IPS DF 19.7 (cell line): ENCODE results near the gene NR2F1.

Source experiments
- DNase-seq: peaks from one replicate; pipeline ENCODE4 v3.0.0-alpha.2; 2013; ENCODE audit warnings: low read depth, low spot score

Gene NR2F1

DNA sequence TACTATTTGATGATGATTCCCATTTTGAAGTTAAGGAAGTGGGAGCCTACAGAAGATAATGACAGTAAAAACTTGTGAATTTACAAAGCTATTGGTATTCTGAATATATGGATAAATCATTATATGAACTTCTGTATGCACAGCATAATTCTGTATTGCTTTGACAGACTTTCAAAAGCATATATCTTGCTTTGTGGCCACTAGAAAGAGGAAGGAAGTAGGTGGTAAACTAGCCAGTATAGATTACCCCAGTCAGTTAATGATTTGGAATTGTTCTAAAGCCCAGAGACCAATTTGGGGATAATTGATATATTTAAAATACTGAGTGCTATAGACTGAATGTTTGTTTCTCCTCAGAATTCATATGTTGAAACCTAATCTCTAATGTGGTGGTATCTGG is 53.0 kb downstream of the NR2F1 start:
- no peak for DNase-seq

DNA sequence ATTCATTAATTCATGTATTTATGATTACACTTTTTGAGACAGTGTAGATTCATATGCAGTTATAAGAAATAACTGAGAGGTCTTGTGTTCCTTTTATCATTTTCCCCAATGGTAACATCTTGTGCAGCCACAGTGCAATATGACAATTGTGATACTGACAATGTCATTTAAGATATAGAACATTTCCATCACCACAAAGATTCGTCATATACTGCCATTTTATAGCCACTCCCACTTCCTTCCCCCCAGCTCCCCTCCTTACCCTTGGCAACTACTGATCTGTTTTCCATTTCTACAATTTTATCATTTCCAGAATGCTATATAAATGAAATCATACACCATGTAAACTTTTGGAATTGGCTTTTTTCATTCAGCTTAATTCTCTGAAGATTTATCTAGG is 53.8 kb downstream of the NR2F1 start:
- no peak for DNase-seq

DNA sequence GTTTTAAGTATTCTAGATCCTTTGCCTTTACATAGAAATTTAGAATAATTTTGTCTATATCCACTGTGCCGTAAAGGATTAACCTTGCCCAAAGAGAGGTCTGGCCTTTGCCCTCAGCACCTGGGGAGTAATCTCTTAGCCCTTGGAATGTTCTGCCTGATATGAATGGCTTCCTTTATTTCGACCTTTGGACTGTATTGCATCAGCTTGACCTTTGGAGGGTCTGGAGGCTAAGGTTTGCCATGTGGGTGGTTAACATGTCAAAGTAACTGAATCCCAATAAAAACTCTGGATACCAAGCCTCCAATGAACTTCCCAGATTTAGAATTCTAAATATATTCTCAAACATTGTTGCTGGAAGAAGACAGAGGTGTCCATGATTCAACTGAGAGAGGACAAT is 54.7 kb downstream of the NR2F1 start:
- DNase-seq: no peak

DNA sequence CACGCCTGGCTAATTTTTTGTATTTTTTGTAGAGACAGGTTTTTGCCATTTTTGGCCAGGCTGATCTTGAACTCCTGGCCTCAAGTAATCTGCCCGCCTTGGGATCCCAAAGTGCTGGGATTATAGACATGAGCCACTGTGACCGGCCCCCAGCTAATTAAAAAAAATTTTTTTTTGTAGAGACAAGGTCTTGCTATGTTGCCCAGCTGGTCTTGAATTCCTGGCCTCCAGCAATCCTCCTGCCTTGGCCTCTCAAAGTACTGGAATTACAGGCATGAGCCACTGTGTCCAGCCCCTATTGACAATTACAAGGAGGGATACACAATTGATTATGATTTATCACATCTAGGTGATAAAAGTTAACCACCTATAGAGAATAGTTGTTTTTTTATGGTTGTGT is 59.5 kb downstream of the NR2F1 start:
- DNase-seq: no peak
